Activated CD4-positive, alpha-beta T cell treated with anti-CD3 and anti-CD28 coated beads, Interleukin-2, amount 10 ng/mL, durations not matched to agents 7 days and 5 days (primary cell): Measurements from ENCODE around the gene EML4. TPM values are rescaled to one million over a fixed set of nuclear protein-coding genes. Genes with fewer than 3 reads are reported as not detected.

Experiments
- CTCF ChIA-PET: fragments of 350-600 bp; sonication (Branson Sonifier 250); formaldehyde crosslinking; loops from one replicate; lab custom pipeline; 2021; ENCODE audit warnings: antibody characterized with exemption; lab: Charles Lee
- POLR2A ChIA-PET: fragments of 350-600 bp; sonication (Branson Sonifier 250); formaldehyde crosslinking; loops from one replicate; lab custom pipeline; 2021; ENCODE audit warnings: antibody characterized with exemption; lab: Charles Lee
- DNase-seq: peaks from one replicate; pipeline ENCODE4 v3.0.0-alpha.2; 2020
- H3K27ac Mint-ChIP-seq: one replicate; pipeline ENCODE4 v1.8.0; 2021; ENCODE audit warnings: mild to moderate bottlenecking, moderate library complexity, mixed read lengths
- H3K27me3 Mint-ChIP-seq: one replicate; pipeline ENCODE4 v1.8.0; 2021; ENCODE audit warnings: mixed read lengths
- H3K36me3 Mint-ChIP-seq: one replicate; pipeline ENCODE4 v1.8.0; 2021; ENCODE audit warnings: low read depth, mixed read lengths
- H3K4me1 Mint-ChIP-seq: one replicate; pipeline ENCODE4 v1.8.0; 2021; ENCODE audit warnings: mixed read lengths
- H3K4me3 Mint-ChIP-seq: one replicate; pipeline ENCODE4 v1.8.0; 2021; ENCODE audit warnings: mild to moderate bottlenecking, moderate library complexity, mixed read lengths
- H3K9me3 Mint-ChIP-seq: one replicate; pipeline ENCODE4 v1.8.0; 2021; ENCODE audit warnings: mixed read lengths
- total RNA-seq, 2 experiments: library from RNA; stranded (reverse); gene quantifications; one replicate each; pipeline ENCODE4 v1.2.3, GENCODE V29; 2021

Gene EML4
- total RNA-seq, 2 experiments from 2014 or later = 93.8 to 99.6 TPM

DNA sequence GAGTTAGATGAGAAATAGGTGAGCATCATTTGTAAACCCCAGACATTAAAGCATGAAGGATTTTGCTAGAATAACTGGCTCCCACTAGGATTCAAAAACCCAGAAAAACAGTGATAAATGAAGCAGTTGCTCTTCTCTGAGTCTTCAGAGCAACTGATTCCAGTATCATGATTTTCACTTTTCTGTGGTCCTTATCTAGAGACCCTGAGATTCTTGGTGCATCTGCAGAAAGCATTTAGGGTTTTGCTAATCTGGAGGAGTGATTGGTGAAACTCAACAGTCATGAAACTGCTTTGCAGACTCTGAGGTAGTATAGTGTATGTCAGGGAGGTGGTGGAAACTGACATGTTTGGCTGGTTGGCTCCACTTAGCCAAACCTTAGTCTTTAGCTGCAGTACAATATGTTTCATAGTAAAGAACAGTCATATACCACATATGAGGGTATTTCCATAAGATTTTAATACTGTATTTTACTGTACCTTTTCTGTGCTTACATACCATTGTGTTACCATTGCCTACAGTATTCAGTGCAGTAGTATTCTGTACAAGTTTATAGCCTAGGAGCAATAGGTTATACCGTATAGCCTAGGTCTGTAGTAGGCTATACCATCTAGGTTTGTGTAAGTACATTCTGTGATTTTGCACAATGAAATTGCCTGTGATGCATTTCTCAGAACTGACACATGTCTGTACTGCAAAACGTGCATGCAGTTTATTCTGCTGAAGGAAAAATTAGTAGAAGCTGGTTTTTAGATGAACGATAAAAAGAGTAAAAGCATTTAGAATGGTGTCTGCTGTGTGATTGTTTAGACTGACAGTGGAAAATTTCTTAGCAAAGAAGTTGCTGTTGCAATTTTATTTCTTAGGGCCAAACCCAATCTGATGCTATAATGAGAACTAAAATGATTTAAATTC, 23.8 kb downstream of the EML4 start:
- CTCF ChIA-PET = interaction anchor here (0.5 to 1.6 kb wide), 2 partner anchors 17 to 37 kb away, joined by 3 to 4 read pairs; no protein-coding TSS in a partner anchor
- no peak for DNase-seq
- Mint-ChIP-seq H3K4me3 (no peak overlapping the region), H3K9me3 (no peaks in the 10 kb centered on the region), H3K4me1 (peaks cover 51% of the 10 kb centered on the region), H3K27ac (peak overlapping the region; percentile 72), H3K36me3 (peaks cover 10% of the 10 kb centered on the region), H3K27me3 (no peaks in the 10 kb centered on the region)
- POLR2A ChIA-PET = no interaction called here

DNA sequence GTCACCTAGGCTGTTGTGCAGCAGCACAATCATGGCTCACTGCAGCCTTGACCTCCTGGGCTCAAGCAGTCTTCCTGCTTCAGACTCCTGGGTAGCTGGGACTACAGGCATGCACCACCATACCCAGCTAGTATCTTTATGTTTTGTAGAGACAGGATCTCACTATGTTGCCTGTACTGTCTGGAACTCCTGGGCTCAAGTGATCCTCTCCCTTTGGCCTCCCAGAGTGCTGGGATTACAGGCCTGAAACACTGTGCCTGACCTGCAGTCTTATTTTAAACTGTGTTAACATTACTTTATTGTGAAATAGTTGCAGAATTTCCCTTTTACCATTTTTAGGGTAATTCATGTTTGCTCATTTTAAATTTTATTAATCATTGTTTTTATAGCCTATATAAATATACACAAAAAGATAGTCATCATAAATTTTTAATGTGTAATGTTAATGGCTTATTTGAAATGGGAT, 24.6 kb downstream of the EML4 start:
- no peaks in the 10 kb centered on the region for H3K9me3 Mint-ChIP-seq
- ChIA-PET CTCF (interaction anchor here (0.5 to 1.6 kb wide), 4 partner anchors 11 to 88 kb away, joined by 3 to 4 read pairs (median 3); no protein-coding TSS in a partner anchor), POLR2A (no interaction called here)
- H3K4me1 Mint-ChIP-seq = peaks cover 59% of the 10 kb centered on the region
- no peaks in the 10 kb centered on the region for H3K27me3 Mint-ChIP-seq
- H3K4me3 Mint-ChIP-seq = no peak overlapping the region
- peaks cover 18% of the 10 kb centered on the region for H3K36me3 Mint-ChIP-seq
- no peak for DNase-seq
- H3K27ac Mint-ChIP-seq = peak overlapping the region; percentile 72

DNA sequence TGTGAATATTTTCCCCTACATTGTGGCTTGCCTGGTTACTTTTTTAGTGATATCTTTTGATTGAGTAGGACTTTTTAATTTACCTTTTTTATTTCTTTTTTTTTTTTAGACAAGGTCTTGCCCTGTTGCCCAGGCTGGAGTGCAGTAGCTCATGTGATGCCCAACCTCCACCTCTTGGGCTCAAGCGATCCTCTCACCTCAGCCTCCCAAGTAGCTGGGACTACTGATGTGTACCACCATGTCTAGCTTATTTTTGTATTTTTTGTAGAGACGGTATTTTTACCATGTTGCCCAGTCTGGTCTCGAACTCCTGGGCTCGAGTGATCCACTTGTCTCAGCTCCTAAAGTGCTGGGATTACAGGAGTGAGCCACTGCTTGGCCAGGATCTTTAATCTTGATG, 25.3 kb downstream of the EML4 start:
- ChIA-PET CTCF (interaction anchor here (0.6 to 1.6 kb wide), 4 partner anchors 12 to 160 kb away, joined by 3 to 4 read pairs (median 3); no protein-coding TSS in a partner anchor), POLR2A (interaction anchor here (0.6 kb wide), 1 partner anchor 67 kb away, joined by 3 read pairs; no protein-coding TSS in a partner anchor)
- Mint-ChIP-seq H3K36me3 (peaks cover 21% of the 10 kb centered on the region), H3K4me3 (no peak overlapping the region), H3K4me1 (peaks cover 66% of the 10 kb centered on the region), H3K9me3 (no peaks in the 10 kb centered on the region), H3K27ac (peak overlapping the region; percentile 71), H3K27me3 (no peaks in the 10 kb centered on the region)
- DNase-seq = no peak

DNA sequence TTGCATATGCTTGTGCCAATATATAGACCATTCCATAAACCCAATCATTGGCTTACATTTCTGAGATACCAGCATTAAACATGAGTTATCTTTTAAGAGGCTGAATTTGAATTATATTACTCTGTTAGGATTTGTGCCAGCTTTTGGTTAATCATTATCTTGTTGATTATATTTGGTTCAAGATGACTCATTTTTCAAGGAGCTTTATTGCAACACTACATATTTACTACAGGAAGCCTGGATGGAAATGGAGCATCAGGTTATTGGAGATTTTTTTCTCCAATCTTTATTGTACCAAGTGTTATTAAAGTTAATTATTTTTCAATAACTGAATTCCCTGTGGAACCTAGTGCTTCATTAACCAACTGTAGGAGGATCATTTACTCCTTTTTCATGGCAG, 26.4 kb downstream of the EML4 start:
- Mint-ChIP-seq H3K9me3 (no peaks in the 10 kb centered on the region), H3K36me3 (peaks cover 21% of the 10 kb centered on the region), H3K4me1 (peaks cover 66% of the 10 kb centered on the region), H3K4me3 (no peak overlapping the region), H3K27me3 (no peaks in the 10 kb centered on the region), H3K27ac (no peak overlapping the region)
- DNase-seq = no peak
- ChIA-PET POLR2A (no interaction called here), CTCF (interaction anchor here (1.9 kb wide), 1 partner anchor 100 kb away, joined by 5 read pairs; no protein-coding TSS in a partner anchor)

DNA sequence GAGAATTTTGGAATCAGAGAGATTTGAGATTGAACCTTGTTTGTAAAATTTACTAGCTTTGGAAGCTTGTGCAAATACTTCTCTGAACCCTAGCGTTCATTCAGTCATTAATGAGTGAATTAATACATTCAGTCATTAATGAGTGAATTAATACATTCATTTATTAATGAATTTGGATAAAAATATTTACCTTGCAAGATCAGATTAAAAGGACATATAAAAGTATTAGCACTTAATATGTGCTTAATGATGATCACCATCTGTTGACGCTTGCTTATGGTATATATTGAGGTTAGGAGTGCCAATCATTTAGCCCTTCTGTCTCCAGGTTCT, 26.9 kb downstream of the EML4 start:
- Mint-ChIP-seq H3K4me3 (no peak overlapping the region), H3K4me1 (peaks cover 66% of the 10 kb centered on the region), H3K27ac (no peak overlapping the region), H3K27me3 (no peaks in the 10 kb centered on the region), H3K36me3 (peaks cover 21% of the 10 kb centered on the region), H3K9me3 (no peaks in the 10 kb centered on the region)
- no peak for DNase-seq
- ChIA-PET CTCF (interaction anchor here (0.9 to 1.9 kb wide), 2 partner anchors 98 to 100 kb away, joined by 3 to 5 read pairs; no protein-coding TSS in a partner anchor), POLR2A (no interaction called here)

DNA sequence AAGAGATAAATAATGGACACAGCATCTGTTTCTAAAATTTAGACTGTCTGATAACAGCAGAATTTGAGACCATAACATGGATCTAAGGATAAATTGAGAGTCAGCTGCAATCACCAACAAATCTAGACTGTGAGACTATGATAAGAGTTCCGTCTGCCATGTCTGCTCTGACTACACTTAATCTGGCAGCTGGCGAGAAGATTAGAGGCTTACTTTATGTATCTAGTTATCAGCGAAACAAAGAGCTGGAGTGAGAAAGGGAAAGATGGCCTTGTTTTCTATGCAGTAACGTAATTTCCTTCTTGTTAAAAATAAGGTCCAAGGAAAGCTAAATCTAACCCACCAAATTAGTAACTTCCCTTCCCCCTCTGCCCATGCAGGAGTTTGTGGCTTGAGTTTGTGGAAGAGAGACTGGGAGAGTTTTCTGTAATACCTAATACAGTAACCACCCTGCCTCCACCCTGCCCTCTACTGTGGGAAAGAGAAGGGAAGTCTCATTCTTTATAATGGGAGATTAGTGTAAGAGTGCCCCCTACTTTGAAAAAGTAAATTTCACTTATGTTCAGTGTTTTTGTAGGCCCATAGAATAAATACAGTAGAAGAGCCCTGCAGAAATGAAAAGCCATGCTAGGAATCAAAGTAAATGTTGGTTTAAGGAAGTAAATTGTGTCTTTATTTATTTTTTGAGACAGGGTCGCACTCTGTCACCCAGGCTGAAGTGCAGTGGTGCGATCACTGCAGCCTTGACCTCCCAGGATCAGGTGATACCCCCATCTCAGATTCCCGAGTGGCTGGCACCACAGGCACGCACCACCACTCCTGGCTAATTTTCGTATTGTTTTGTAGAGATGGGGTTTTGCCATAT, 27.5 kb downstream of the EML4 start:
- Mint-ChIP-seq H3K27ac (no peak overlapping the region), H3K4me3 (no peak overlapping the region), H3K4me1 (peaks cover 61% of the 10 kb centered on the region), H3K9me3 (no peaks in the 10 kb centered on the region), H3K36me3 (peaks cover 19% of the 10 kb centered on the region), H3K27me3 (no peaks in the 10 kb centered on the region)
- peak; percentile 55 for DNase-seq
- ChIA-PET POLR2A (interaction anchor here (0.6 kb wide), 1 partner anchor 91 kb away, joined by 4 read pairs; no protein-coding TSS in a partner anchor), CTCF (interaction anchor here (0.9 to 1.9 kb wide), 2 partner anchors 99 to 101 kb away, joined by 3 to 5 read pairs; no protein-coding TSS in a partner anchor)

DNA sequence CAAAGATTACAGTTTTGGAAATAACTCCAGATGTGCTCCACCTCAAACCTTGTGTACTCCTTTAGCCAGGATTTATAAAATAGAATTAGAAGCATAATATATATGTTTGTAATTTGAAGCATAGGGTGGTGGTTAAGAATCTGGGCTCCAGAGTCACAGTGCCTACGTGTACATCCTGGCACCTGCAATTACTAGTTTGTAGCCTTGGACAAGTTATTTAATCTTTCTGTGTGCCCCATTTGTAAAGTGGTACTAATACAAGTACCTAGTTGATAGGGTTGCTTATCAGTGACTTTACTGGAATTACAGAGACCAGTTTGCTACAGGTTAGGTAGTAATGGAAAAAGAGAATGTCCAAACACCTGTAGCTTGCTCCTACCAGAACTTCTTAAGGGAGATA, 28.6 kb downstream of the EML4 start:
- Mint-ChIP-seq H3K4me1 (peaks cover 54% of the 10 kb centered on the region), H3K36me3 (peaks cover 17% of the 10 kb centered on the region), H3K27me3 (no peaks in the 10 kb centered on the region), H3K27ac (no peak overlapping the region), H3K4me3 (no peak overlapping the region), H3K9me3 (no peaks in the 10 kb centered on the region)
- DNase-seq = no peak
- ChIA-PET CTCF (no interaction called here), POLR2A (interaction anchor here (0.5 kb wide), 1 partner anchor 115 kb away, joined by 4 read pairs; no protein-coding TSS in a partner anchor)

DNA sequence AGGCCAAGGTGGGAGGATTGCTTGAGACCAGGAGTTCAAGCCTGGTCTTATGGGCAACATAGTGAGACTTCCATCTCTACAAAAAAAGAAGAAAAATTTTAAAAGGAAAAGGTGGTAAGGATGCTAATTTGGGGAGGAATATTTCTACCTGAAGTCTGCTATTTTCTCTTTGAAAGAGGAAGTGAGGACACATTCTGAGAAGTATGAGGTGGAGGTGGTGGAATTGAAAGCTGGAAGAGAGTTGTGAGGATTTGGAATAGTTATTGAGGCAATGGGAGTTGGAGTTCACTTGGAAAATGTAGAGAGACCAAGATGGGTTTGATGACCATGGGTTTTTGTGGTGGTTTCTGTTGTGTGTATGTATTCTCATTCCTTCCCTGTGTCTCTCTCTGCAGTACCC, 29.3 kb downstream of the EML4 start:
- peaks cover 17% of the 10 kb centered on the region for H3K36me3 Mint-ChIP-seq
- H3K9me3 Mint-ChIP-seq = no peaks in the 10 kb centered on the region
- H3K4me3 Mint-ChIP-seq = no peak overlapping the region
- ChIA-PET POLR2A (no interaction called here), CTCF (interaction anchor here (1.3 kb wide), 1 partner anchor 612 kb away, joined by 3 read pairs; no protein-coding TSS in a partner anchor)
- H3K27me3 Mint-ChIP-seq = no peaks in the 10 kb centered on the region
- H3K4me1 Mint-ChIP-seq = peaks cover 47% of the 10 kb centered on the region
- no peak for DNase-seq
- H3K27ac Mint-ChIP-seq = no peak overlapping the region

DNA sequence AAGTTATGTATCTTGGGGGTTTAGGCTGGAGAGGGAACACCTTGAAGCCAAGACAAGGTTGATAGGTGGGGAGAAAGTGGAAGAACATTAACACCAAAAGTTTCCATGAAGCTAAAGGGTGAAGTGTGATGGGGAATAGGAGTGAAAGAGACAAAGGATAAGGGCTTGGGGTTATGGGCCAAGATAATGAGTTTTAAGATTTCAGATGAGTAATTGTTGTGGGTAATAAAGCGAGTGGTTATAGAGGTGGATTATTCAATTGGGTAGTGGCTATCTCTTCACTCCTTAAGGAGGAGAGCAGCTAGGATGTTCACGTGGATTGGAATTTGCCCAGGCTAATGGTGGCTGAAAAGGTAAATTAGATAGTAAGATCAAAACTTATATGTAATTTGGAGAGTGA, 29.8 kb downstream of the EML4 start:
- no peaks in the 10 kb centered on the region for H3K9me3 Mint-ChIP-seq
- no peak overlapping the region for H3K27ac Mint-ChIP-seq
- ChIA-PET CTCF (interaction anchor here (1.3 kb wide), 1 partner anchor 612 kb away, joined by 3 read pairs; no protein-coding TSS in a partner anchor), POLR2A (no interaction called here)
- DNase-seq = no peak
- H3K27me3 Mint-ChIP-seq = no peaks in the 10 kb centered on the region
- no peak overlapping the region for H3K4me3 Mint-ChIP-seq
- peaks cover 43% of the 10 kb centered on the region for H3K4me1 Mint-ChIP-seq
- peaks cover 17% of the 10 kb centered on the region for H3K36me3 Mint-ChIP-seq

DNA sequence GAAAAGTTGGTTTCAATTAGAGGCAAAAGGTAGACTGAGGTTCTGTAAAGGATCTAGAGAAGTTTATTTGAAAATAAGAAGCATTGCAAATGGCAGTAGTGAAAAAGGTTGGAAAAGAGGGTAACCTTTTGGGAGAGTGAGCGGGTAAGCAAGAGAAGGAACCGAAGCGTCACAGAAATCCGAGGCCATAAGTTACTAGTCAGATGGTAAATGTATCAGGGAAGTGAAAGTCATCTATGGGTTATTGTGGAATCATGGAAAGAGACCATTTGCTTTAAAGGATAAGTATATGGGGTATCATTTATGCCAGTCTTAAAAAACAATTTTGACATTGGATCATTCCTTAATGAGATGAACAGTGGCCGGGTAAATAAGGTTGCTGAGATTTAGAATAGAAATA, 30.5 kb downstream of the EML4 start:
- no peak for DNase-seq
- H3K27me3 Mint-ChIP-seq = no peaks in the 10 kb centered on the region
- ChIA-PET CTCF (interaction anchor here (1.3 kb wide), 1 partner anchor 611 kb away, joined by 3 read pairs; no protein-coding TSS in a partner anchor), POLR2A (no interaction called here)
- H3K36me3 Mint-ChIP-seq = peaks cover 17% of the 10 kb centered on the region
- H3K4me3 Mint-ChIP-seq = no peak overlapping the region
- no peaks in the 10 kb centered on the region for H3K9me3 Mint-ChIP-seq
- H3K4me1 Mint-ChIP-seq = peaks cover 41% of the 10 kb centered on the region
- no peak overlapping the region for H3K27ac Mint-ChIP-seq

DNA sequence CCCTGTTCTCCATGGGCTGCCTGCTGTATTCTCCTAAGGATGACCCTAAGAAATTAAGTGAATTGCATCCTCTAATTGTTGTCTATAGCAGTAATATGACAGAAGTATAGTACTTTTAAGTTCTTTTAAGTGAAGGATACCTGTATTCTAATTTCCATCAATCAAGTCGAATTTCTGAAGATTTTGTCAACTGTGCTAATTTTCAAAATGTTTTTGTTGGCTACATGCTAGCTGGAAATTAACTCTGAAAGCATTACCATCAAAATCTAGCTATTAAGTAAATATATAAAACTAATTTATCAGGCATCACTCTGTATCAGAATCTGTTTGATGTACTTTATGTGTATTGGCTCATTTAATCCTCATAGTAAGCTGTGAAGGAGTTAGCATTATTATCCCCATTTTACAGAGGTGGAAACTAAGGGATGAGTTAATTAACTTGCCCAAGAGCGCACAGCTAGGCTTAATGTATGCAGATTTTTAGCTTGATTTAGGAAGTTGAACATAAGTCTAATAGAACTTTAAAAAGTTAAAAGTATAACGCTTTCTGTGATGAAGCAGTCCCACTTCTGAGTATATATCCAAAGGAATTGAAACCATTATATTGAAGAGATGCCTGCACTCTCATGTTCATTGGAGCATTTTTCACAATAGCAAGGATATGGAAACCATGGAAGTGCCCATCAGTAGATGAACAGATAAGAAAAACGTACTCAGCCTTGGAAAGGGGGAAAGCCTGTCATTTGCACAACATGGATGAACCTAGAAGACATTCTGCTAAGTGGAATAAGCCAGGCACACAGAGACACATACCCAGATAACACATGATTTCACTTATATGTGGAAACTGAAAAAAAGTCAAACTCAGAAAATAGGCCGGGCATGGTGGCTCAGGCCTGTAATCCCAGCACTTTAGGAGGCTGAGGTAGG, 32.0 kb downstream of the EML4 start:
- POLR2A ChIA-PET = no interaction called here
- no peaks in the 10 kb centered on the region for H3K27me3 Mint-ChIP-seq
- CTCF ChIA-PET = no interaction called here
- peaks cover 20% of the 10 kb centered on the region for H3K36me3 Mint-ChIP-seq
- H3K4me1 Mint-ChIP-seq = peaks cover 43% of the 10 kb centered on the region
- no peak overlapping the region for H3K4me3 Mint-ChIP-seq
- H3K27ac Mint-ChIP-seq = no peak overlapping the region
- DNase-seq = no peak
- H3K9me3 Mint-ChIP-seq = no peaks in the 10 kb centered on the region
